ENCODE data around the gene CYP4Z1. TPM values are rescaled to one million over a fixed set of nuclear protein-coding genes. Genes with fewer than 3 reads are reported as not detected.
"Not testable (repeated sequence)": the region's sequence is repeated elsewhere in the genome, so short reads cannot be mapped to it uniquely, and the experiment has no call there.

Gene CYP4Z1
- total RNA-seq, 4 donors from 2014 or later, result 1.1 to 1.6 (median 1.2) TPM; not detected in 1

- no peak for TF ChIP-seq EP300 (IDR thresholded peaks at IDR 0.05)
- TF ChIP-seq POLR2A (IDR thresholded peaks at IDR 0.05), result no peak
- no peak for TF ChIP-seq POLR2AphosphoS5 (IDR thresholded peaks at IDR 0.05)
- TF ChIP-seq CTCF (IDR thresholded peaks at IDR 0.05), result no peak
- no peaks in the 10 kb centered on the region for H3K9me3 ChIP-seq
- no peak within 1 kb of the TSS for H3K4me3 ChIP-seq
- no peaks in the 10 kb centered on the region for H3K4me1 ChIP-seq
- H3K27ac ChIP-seq, result no peak within 1 kb of the TSS
- WGBS, 2 donors (ENCODE audit: low coverage in 1 of 2), result 60% methylated on average over 1 of the region's 4 CpGs; no CpG with 5 or more reads in 1 of the 2 donors
- no peaks in the 10 kb centered on the region for H3K36me3 ChIP-seq
- H3K27me3 ChIP-seq, result peaks cover 14% of the 10 kb centered on the region
- ATAC-seq, result no peak
These were observed 70.2 kb downstream of the CYP4Z1 start, which contains the start of gene CYP4A22 for GRCh38 chr1:47137198-47137597. CYP4A22 (plus strand) TSS chr1:47137441; CDS start chr1:47137486, 45 bp downstream.

GRCh38 chr1:47137925-47138615, 71.0 kb downstream of the CYP4Z1 start:
- 69 to 86% methylated on average over 1 to 2 of the region's 5 CpGs for WGBS, 2 donors (ENCODE audit: low coverage in 1 of 2)

DNA sequence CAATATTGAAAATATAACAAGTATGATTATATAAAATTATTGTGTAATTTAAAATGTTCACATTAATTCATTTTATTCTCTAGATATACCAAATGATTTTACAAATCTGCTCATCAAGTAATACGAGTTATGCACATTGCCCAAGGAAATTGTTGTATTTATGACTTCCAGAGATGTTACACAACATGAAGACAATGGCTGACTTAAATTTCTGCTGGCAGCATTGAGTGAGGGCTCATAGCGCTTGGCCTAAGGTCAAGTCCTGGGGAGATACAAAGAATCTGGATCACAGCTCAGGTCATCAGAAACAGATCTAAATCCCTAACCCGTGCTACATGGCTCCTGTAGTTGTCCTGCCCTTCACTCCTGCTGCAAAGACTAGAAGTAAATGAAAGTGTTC, 73.3 kb downstream of the CYP4Z1 start:
- H3K36me3 ChIP-seq, H3K27ac ChIP-seq, H3K4me3 ChIP-seq, H3K9me3 ChIP-seq, H3K4me1 ChIP-seq, ATAC-seq: not testable (repeated sequence)
- 59 to 72% methylated on average over 2 to 3 of the region's 3 CpGs for WGBS, 2 donors (ENCODE audit: low coverage in 1 of 2)
- peaks cover 14% of the 10 kb centered on the region for H3K27me3 ChIP-seq

More at GRCh38 chr1:47137925-47138615, 71.0 kb downstream of the CYP4Z1 start:
- Histone ChIP-seq H3K36me3 (no peaks in the 10 kb centered on the region), H3K9me3 (no peaks in the 10 kb centered on the region), H3K4me3 (no peak overlapping the region), H3K27me3 (peaks cover 14% of the 10 kb centered on the region), H3K27ac (no peak overlapping the region), H3K4me1 (no peaks in the 10 kb centered on the region)
- TF ChIP-seq POLR2A (IDR thresholded peaks at IDR 0.05) (no peak), CTCF (IDR thresholded peaks at IDR 0.05) (no peak), EP300 (IDR thresholded peaks at IDR 0.05) (no peak), POLR2AphosphoS5 (IDR thresholded peaks at IDR 0.05) (no peak)
- ATAC-seq, result no peak

DNA sequence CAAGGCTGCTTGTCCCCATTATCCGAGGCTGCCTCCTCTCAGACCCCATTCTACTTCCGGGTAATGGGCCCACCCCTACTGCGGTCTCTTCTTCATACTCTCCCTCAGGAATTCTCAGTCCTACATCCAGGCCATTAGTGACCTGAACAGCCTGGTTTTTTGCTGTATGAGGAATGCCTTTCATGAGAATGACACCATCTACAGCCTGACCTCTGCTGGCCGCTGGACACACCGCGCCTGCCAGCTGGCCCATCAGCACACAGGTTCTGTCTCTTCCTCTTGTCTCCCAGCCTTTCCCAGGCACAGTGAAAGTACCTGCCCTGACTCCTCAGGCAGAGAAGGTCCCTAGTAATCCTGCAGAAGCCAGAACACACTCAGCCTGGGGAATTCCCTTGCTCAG, 76.6 kb downstream of the CYP4Z1 start:
- H3K27me3 ChIP-seq, H3K9me3 ChIP-seq, H3K36me3 ChIP-seq, H3K27ac ChIP-seq, H3K4me3 ChIP-seq, ATAC-seq, H3K4me1 ChIP-seq: not testable (repeated sequence)
- 41% methylated on average over 4 of the region's 6 CpGs; no CpG with 5 or more reads in 1 of the 2 donors for WGBS, 2 donors (ENCODE audit: low coverage in 1 of 2)

DNA sequence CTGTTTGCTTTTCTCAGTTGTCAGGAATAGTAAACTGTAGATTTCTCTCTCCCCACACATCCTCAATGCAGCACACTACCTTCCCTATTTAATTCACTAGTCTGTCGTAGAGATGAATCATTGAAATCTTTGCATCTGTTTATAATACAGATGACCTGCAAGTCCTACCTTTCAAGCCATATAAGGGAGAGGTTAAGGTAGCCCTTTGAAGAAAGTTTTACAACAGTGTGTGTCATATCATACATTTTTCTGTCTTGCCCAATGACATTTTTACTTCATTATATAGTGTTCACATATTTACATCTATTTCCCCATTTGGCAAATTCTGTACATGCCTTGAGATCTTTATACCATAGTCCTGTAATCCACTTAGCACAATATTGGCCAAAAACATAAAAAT, 79.5 kb downstream of the CYP4Z1 start:
- not testable (repeated sequence) for ATAC-seq, H3K36me3 ChIP-seq, H3K4me1 ChIP-seq, H3K4me3 ChIP-seq, H3K9me3 ChIP-seq, H3K27ac ChIP-seq
- 0 to 33% methylated on average over 1 of the region's 1 CpG for WGBS, 2 donors (ENCODE audit: low coverage in 1 of 2)
- peaks cover 15% of the 10 kb centered on the region for H3K27me3 ChIP-seq

- TF ChIP-seq POLR2AphosphoS5 (IDR thresholded peaks at IDR 0.05), result no peak
- no peak for TF ChIP-seq EP300 (IDR thresholded peaks at IDR 0.05)
- TF ChIP-seq CTCF (IDR thresholded peaks at IDR 0.05), result no peak
- no peak for TF ChIP-seq POLR2A (IDR thresholded peaks at IDR 0.05)
- no peaks in the 10 kb centered on the region for H3K4me1 ChIP-seq
- no peaks in the 10 kb centered on the region for H3K9me3 ChIP-seq
- H3K4me3 ChIP-seq, result no peak overlapping the region
- 33 to 35% methylated on average over 4 to 6 of the region's 6 CpGs for WGBS, 2 donors (ENCODE audit: low coverage in 1 of 2)
- no peak overlapping the region for H3K27ac ChIP-seq
- peaks cover 17% of the 10 kb centered on the region for H3K27me3 ChIP-seq
- ATAC-seq, result no peak
- H3K36me3 ChIP-seq, result no peaks in the 10 kb centered on the region
These were observed 80.2 kb downstream of the CYP4Z1 start for GRCh38 chr1:47147047-47147785.

- H3K4me3 ChIP-seq, H3K27ac ChIP-seq, H3K4me1 ChIP-seq, H3K9me3 ChIP-seq, H3K36me3 ChIP-seq, ATAC-seq: not testable (repeated sequence)
- H3K27me3 ChIP-seq, result peaks cover 23% of the 10 kb centered on the region
- 28 to 35% methylated on average over 5 to 8 of the region's 9 CpGs for WGBS, 2 donors (ENCODE audit: low coverage in 1 of 2)
These were observed 82.1 kb downstream of the CYP4Z1 start for GRCh38 chr1:47149162-47149561.

DNA sequence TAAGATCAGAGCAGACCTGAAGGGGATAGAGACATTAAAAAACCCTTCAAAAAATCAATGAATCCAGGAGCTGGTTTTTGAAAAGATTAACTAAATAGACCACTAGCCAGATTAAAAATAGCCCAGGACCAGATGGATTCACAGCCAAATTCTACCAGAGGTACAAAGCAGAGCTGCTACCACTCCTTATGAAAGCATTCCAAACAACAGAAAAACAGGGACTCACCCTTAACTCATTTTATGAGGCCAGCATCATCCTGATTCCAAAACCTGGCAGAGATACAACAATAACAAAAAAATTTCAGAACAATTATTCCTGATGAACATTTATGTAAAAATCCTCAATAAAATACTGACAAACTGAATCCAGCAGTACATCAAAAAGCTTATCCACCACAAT, 89.4 kb downstream of the CYP4Z1 start:
- H3K27ac ChIP-seq, ATAC-seq, H3K4me3 ChIP-seq, H3K4me1 ChIP-seq, H3K36me3 ChIP-seq, H3K27me3 ChIP-seq: not testable (repeated sequence)
- peaks cover 0 to 30% (median 0%) of the 10 kb centered on the region in 3 donors for H3K9me3 ChIP-seq

- H3K9me3 ChIP-seq, result peaks cover 0 to 30% (median 0%) of the 10 kb centered on the region in 3 donors
- not testable (repeated sequence) for H3K27me3 ChIP-seq, H3K4me3 ChIP-seq, H3K4me1 ChIP-seq, H3K36me3 ChIP-seq, H3K27ac ChIP-seq, ATAC-seq
- 50 to 71% methylated on average over 1 to 3 of the region's 3 CpGs for WGBS, 2 donors (ENCODE audit: low coverage in 1 of 2)
These were observed 90.9 kb downstream of the CYP4Z1 start for GRCh38 chr1:47157957-47158356.

Data from gastroesophageal sphincter (tissue), 4 donors.